RWPE1 (cell line): ENCODE results near the gene CCDC69.

Experiments used
- CTCF ChIA-PET: fragments of 350-600 bp; sonication (Branson Sonifier 250); formaldehyde crosslinking; extraction: SDS; loops from one replicate; lab custom pipeline; 2021; lab: Yijun Ruan, JAX
- POLR2A ChIA-PET: fragments of 400-600 bp; formaldehyde crosslinking; extraction: SDS; loops from one replicate; lab custom pipeline; 2020; ENCODE audit warnings: antibody characterized with exemption; ENCODE audit not compliant: low non-redundant PET; lab: Yijun Ruan, JAX
- DNase-seq: peaks from one replicate; pipeline ENCODE4 v3.0.0; 2012; ENCODE audit warnings: low spot score
- H3K27ac ChIP-seq: fragments of 450-650 bp; 2 replicates; pipeline ENCODE4 v1.5.1; 2017
- TF ChIP-seq, protein P1 (sequence below): fragments of 450-650 bp; conservative IDR thresholded peaks from 2 replicates; pipeline ENCODE4 v1.5.1; 2017; ENCODE audit warnings: low read depth, mild to moderate bottlenecking

The CCDC69 gene

DNA sequence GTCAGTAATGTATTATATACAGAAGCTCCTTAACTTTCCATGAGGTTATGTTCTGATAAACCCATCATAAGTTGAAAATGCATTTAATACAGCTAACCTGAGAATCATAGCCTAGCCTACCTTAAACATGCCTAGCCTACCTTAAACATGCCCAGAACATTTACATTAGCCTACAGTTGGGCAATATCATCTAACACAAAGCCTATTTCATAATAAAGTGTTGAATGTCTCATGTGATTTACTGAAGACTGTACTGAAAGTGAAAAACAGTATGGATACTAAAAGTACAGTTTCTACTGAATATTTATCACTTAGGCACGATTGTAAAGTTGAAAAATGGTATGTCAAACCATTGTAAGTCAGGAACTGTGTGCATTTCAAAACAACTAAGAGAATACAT is 30.7 kb upstream of the CCDC69 start:
- TF ChIP-seq, protein P1, sequence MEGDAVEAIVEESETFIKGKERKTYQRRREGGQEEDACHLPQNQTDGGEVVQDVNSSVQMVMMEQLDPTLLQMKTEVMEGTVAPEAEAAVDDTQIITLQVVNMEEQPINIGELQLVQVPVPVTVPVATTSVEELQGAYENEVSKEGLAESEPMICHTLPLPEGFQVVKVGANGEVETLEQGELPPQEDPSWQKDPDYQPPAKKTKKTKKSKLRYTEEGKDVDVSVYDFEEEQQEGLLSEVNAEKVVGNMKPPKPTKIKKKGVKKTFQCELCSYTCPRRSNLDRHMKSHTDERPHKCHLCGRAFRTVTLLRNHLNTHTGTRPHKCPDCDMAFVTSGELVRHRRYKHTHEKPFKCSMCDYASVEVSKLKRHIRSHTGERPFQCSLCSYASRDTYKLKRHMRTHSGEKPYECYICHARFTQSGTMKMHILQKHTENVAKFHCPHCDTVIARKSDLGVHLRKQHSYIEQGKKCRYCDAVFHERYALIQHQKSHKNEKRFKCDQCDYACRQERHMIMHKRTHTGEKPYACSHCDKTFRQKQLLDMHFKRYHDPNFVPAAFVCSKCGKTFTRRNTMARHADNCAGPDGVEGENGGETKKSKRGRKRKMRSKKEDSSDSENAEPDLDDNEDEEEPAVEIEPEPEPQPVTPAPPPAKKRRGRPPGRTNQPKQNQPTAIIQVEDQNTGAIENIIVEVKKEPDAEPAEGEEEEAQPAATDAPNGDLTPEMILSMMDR, result no peak
- DNase-seq, result no peak
- ChIA-PET CTCF (interaction anchor here (0.7 to 1.6 kb wide), 2 partner anchors 31 to 62 kb away, joined by 5 to 6 read pairs; partner anchors contain the start of gene CCDC69), POLR2A (no interaction called here)
- peak overlapping the region; percentile 73 for H3K27ac ChIP-seq

DNA sequence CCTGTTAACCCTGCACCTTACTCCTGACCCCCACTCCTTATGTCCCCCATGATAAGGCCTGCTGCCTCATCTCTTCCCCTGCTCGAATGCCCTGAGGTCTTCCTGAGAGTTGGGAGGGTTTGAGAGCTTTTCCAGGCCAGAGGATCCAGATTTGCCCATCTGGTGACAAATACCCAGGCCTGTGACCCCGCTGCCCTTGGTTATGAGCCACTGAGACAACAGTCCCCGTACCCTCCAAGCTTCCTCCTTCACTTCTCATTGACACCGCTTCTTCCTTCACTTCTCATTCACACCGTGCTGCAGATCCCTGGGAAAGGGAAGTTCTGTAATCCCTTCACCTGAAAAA is 29.7 kb upstream of the CCDC69 start:
- TF ChIP-seq, protein P1, result no peak
- ChIA-PET POLR2A (interaction anchor here (1.9 kb wide), 1 partner anchor 10 kb away, joined by 6 read pairs; no protein-coding TSS in a partner anchor), CTCF (interaction anchor here (0.7 to 1.6 kb wide), 2 partner anchors 63 to 449 kb away, joined by 4 to 5 read pairs; no protein-coding TSS in a partner anchor)
- H3K27ac ChIP-seq, result peak overlapping the region; percentile 73
- no peak for DNase-seq

DNA sequence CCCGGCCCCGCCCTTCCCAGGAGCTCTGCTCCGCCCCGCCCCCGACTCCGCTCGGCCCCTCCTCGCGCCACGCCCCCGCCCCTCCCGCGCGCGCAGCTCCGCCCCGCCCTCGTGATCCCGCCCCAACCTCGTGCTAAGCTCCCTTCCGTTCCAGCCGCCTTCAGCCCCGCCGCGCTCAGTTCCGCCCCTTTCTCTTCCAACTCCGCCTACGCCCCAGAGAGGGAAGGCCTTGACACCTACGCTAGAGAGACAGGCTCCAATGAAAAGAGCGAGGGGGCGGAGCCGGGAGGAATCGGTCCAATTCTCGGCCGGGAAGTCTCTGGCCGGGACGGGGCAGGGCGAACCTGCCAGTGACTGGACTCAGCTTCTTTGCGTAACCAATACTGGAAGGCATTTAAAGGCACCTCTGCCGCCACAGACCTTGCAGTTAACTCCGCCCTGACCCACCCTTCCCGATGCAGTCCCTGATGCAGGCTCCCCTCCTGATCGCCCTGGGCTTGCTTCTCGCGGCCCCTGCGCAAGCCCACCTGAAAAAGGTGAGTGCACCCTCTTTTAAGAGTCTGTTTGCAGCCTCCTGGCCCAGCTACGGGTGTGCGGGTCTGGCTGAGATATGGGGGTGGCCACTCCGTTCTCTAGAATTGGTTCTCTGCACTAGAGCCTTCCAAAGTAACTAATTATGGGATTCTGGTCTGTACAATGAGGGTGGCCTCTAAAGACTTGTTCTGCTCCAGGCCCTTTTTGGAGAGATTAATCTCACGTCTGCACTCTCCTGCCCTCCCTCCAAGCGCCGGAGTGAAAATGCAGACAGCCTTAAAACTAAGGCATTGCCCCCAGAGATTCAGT is 29.1 kb upstream of the CCDC69 start, which contains the start of gene GM2A:
Gene GM2A (plus strand): TSS at position 424 of the 843 bp plus-strand sequence. CDS start 32 bp downstream, at position 456.
- DNase-seq, result peak; percentile 99
- H3K27ac ChIP-seq, result peak within 1 kb of the TSS; percentile 73
- TF ChIP-seq, protein P1, result no peak
- CTCF ChIA-PET, result interaction anchor here (0.6 to 1.6 kb wide), 4 partner anchors 12 to 449 kb away, joined by 3 to 5 read pairs (median 4); no protein-coding TSS in a partner anchor
- POLR2A ChIA-PET, result interaction anchor here (0.6 to 1.9 kb wide), 5 partner anchors 10 to 405 kb away, joined by 3 to 6 read pairs (median 3); no protein-coding TSS in a partner anchor

DNA sequence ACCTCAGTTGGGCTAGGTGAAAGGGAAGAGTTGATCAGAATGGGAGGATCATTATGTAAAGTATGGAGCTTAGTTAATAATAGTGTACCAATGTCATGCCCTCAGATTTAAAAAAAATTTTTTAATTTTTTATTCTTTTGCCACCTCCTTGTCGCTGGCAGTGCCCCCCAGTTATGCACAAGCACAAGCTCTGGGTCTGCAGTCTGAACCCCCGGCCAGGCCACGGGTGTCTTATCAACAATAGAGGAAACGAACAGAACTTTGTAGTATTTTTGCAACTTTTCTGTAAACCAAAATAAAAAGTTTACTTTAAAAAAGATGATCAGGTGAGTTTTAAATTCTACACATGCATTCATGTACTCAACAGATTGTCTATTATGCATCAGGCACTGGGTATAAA is 27.7 kb upstream of the CCDC69 start:
- ChIA-PET CTCF (no interaction called here), POLR2A (interaction anchor here (1.1 kb wide), 1 partner anchor 10 kb away, joined by 3 read pairs; no protein-coding TSS in a partner anchor)
- TF ChIP-seq, protein P1, result no peak
- H3K27ac ChIP-seq, result no peak overlapping the region
- no peak for DNase-seq

DNA sequence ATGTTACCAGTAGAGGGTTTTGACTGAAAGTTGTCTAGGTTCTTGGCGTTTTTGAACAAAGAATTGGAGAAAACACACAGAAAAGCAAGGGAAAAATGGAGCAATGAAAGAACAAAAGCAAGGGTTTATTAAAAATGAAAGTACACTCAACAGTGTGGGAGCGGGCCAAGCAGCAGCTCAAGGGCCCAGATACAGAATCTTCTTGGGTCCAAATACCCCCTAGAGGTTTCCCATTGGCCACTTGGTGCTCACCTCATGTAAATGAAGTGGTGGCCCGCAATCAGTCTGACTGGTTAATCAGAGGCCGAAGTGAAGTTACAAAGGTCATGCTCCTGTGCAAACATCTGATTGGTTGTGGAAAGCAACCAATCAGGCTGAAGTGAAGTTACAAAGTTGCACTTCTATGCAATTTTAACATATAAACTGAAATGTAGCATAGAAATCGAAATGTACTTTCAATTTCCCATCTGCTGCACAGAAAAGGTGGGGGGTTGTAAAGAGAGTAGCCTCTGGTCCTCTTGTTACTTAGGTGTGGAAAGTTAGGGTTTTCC is 27.2 kb upstream of the CCDC69 start:
- POLR2A ChIA-PET, result no interaction called here
- DNase-seq, result no peak
- no peak overlapping the region for H3K27ac ChIP-seq
- TF ChIP-seq, protein P1, result no peak
- CTCF ChIA-PET, result interaction anchor here (0.7 to 1.2 kb wide), 2 partner anchors 12 to 125 kb away, joined by 3 to 4 read pairs; no protein-coding TSS in a partner anchor

DNA sequence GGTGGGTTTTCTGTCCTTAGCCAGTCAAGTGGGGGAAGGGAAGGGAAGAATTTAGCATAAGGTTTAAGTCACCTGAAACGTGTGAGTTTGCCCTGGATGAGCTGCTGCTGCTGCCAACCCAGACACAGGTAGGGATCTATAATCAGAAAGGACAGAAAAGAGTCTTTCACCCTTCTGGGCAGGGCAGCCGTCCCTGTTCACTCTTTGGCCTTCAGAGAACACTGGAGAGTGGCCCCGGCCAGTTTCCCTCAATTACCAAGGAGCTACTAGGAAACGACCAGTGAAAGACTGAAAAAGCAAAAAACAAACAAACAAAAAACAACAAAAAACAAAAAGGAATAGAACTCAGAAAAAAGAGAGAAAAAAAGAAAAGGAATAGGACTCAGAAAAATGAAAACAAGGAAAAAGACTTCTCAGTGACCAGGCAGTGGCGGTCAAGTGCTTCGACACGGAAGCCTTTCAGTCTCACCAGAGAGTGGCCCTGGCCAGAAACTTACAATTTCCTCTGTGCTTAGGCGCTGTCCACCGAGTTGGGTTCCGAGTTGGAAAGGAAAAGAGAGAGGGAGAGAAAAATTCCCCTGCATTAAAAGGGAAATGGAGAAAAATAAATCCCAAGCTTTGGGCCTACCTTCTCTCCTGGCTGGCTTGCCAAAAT is 26.6 kb upstream of the CCDC69 start:
- TF ChIP-seq, protein P1, result no peak

More for the DNA sequence above, 26.6 kb upstream of the CCDC69 start:
- no peak for DNase-seq
- H3K27ac ChIP-seq, result no peak overlapping the region
- CTCF ChIA-PET, result interaction anchor here (0.6 to 1.2 kb wide), 3 partner anchors 12 to 199 kb away, joined by 3 to 4 read pairs (median 3); no protein-coding TSS in a partner anchor
- POLR2A ChIA-PET, result no interaction called here
